Omental fat pad (tissue), 4 donors: Measurements from ENCODE around the gene NUMA1. TPM values are rescaled to one million over a fixed set of nuclear protein-coding genes. Genes with fewer than 3 reads are reported as not detected.

Experiments
- ATAC-seq: fragments of 150-250 bp; one replicate; pipeline ENCODE4 v1.9.1; 2016; ENCODE audit warnings: mild to moderate bottlenecking, moderate library complexity; ENCODE audit not compliant: low FRiP score
- DNase-seq: peaks from one replicate; pipeline ENCODE4 v3.0.0-alpha.2; 2019; ENCODE audit warnings: low spot score
- total RNA-seq, 4 donors: library from RNA; depleted of rRNA; stranded (reverse); fragments of >200 nt; gene quantifications; one replicate each; pipeline ENCODE4 v1.1.0, GENCODE V29; 2016
- TF ChIP-seq, protein P1 (sequence below), 3 donors: fragments of 450-650 bp; IDR thresholded peaks; one replicate each; pipeline ENCODE4 v1.5.1; 2016 to 2017; ENCODE audit warnings: antibody characterized with exemption in 3 of 3, mild to moderate bottlenecking in 3 of 3, moderate library complexity in 2 of 3

NUMA1 gene
- total RNA-seq, 4 donors from 2014 or later, result 113 to 270 (median 159) TPM

DNA sequence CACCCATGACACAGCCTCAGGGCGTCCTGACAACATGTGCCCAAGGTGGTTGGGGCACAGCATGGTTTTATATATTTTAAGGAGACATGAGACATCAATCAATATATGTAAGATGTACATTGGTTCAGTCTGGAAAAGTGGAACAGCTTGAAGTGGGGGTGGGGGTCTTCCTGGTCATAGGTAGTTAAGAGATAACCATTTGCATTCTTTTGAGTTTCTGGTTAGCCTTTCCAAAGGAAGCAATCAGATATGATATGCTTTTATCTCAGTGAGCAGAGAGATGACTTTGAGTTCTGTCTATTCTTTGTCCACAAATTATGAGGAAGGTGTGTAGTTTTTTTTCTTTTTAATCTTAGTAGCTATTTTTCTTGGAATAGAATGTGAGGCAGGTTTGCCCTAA, 42.3 kb upstream of the NUMA1 start:
- DNase-seq, result no peak
- no peak for ATAC-seq
- TF ChIP-seq, protein P1, sequence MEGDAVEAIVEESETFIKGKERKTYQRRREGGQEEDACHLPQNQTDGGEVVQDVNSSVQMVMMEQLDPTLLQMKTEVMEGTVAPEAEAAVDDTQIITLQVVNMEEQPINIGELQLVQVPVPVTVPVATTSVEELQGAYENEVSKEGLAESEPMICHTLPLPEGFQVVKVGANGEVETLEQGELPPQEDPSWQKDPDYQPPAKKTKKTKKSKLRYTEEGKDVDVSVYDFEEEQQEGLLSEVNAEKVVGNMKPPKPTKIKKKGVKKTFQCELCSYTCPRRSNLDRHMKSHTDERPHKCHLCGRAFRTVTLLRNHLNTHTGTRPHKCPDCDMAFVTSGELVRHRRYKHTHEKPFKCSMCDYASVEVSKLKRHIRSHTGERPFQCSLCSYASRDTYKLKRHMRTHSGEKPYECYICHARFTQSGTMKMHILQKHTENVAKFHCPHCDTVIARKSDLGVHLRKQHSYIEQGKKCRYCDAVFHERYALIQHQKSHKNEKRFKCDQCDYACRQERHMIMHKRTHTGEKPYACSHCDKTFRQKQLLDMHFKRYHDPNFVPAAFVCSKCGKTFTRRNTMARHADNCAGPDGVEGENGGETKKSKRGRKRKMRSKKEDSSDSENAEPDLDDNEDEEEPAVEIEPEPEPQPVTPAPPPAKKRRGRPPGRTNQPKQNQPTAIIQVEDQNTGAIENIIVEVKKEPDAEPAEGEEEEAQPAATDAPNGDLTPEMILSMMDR (IDR thresholded peaks at IDR 0.05), result no peak

GRCh38 chr11:72120930-72121329, 40.6 kb upstream of the NUMA1 start:
- TF ChIP-seq, protein P1 (IDR thresholded peaks at IDR 0.05), result no peak
- ATAC-seq, result no peak
- no peak for DNase-seq

DNA sequence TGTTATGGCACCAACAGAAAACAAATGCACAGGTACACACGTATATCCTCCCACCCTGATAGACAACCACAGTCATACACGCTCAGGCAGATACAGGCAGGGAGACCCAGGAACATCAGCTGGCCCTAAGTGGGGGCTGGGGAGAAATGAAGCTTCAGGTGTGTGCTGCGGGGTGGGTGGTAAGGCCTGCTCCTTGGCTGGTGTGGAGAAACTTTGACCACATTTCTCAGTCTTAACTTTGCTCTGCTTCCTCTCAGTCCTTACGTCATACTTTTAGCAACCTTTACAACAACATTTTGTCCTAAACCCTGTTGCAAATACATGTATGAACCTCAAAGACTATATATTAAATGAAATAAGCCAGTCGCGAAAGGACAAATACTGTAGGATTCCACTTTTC, 38.9 kb upstream of the NUMA1 start:
- TF ChIP-seq, protein P1 (IDR thresholded peaks at IDR 0.05), result no peak
- ATAC-seq, result no peak

GRCh38 chr11:72116019-72116755, 35.8 kb upstream of the NUMA1 start:
- DNase-seq (no peak), ATAC-seq (no peak)
- TF ChIP-seq, protein P1 (IDR thresholded peaks at IDR 0.05), result no peak

More for the DNA sequence above, 38.9 kb upstream of the NUMA1 start:
- no peak for DNase-seq

- TF ChIP-seq, protein P1 (IDR thresholded peaks at IDR 0.05), result no peak
- no peak for DNase-seq
- no peak for ATAC-seq
These were observed 34.2 kb upstream of the NUMA1 start for GRCh38 chr11:72114570-72114969.

DNA sequence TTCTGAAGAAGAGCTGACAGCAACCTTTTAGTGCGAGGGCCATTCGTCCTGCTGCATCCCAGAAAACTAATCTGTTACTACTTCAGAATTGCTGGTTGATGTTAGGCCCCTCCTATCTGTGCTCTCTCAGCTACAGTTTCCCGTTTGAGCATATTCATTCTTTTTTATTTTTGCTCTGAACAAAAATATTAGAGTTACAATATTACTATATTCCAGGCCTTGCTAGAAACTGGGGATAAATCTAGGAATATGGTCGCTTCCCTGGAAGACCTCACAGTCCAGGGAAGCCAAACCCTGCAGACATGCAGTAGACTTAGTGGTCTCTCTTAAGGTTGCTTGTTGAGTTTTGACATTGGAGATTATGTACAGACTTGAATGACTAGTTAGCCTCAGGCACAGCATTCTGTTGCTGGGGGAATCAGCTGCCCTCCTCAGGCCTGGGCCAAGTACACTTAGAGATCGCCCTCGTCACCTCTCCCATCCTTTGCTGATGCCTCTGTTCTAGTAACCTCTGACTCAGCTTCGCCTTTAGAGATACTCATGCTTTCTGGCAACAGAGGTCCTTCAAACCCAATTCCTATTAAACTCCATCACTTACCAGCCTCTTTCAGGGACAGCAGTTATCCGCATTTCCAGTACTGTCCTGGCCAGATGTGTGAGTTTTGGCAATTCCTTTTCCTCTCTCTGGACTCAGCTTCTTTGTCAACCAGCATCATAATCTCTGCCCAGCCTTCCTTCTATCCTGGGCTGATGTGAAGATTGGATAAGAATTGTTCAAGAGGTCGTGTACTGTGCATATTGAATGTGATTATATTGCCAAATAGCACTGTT, 32.9 kb upstream of the NUMA1 start:
- ATAC-seq (peak; percentile 3), DNase-seq (no peak)
- TF ChIP-seq, protein P1 (IDR thresholded peaks at IDR 0.05), result no peak
